Retinal pigment epithelial cell (primary cell): ENCODE data around the gene EEF1G.
"Not testable (repeated sequence)": the region's sequence is repeated elsewhere in the genome, so short reads cannot be mapped to it uniquely, and the experiment has no call there.

Experiments
- DNase-seq: peaks from one replicate; pipeline ENCODE4 v3.0.0-alpha.2; 2010; ENCODE audit warnings: low read depth
- H3K4me3 ChIP-seq: 2 replicates; pipeline ENCODE4 v1.5.1; 2011; ENCODE audit warnings: mild to moderate bottlenecking, low read length, control low read depth, moderate library complexity
- CTCF ChIP-seq: conservative IDR thresholded peaks from 2 replicates; pipeline ENCODE4 v1.5.1; 2011; ENCODE audit warnings: low read depth, low read length, control low read depth, inconsistent platforms

The EEF1G gene

GRCh38 chr11:62574363-62575071, 826 bp upstream of the EEF1G start:
- no peak for DNase-seq
- peak overlapping the region; percentile 74 for H3K4me3 ChIP-seq
- TF ChIP-seq CTCF = no peak

DNA sequence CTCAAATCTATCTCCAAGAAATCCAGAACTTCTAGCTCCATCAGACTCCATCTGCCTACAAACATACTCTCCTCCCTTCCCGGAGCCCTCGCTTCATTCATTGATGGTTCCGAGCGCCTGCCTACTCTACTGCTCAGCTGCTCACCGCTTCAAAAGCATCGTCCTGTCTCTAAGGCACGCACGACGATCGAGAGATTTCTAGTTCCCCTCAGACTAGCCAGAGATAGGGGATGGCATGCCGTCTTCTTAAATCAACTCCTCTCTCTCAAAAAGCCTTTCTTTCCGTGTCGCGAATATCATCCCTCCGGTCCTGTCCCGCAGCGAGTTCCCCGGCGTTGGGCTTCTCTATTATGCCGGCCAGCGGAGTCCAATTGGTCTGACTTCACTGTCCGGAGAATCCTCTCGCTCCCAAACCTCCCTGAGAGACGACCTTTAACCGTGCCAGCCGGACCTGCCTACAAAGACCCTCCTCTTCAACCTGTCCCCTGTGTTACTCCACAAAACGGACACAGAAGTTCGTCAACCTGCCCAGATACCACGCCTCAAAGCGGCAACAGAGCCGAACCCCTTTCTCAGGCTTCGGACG, 592 bp downstream of the EEF1G start:
- TF ChIP-seq CTCF = no peak
- DNase-seq = no peak
- peak overlapping the region; percentile 85 for H3K4me3 ChIP-seq

- peak overlapping the region; percentile 85 for H3K4me3 ChIP-seq
- DNase-seq = no peak
- no peak for TF ChIP-seq CTCF
These were observed 1.3 kb downstream of the EEF1G start for GRCh38 chr11:62572431-62572830.

- not testable (repeated sequence) for DNase-seq
- H3K4me3 ChIP-seq = peak overlapping the region; percentile 7
These were observed 2.2 kb downstream of the EEF1G start for GRCh38 chr11:62571493-62571892.

GRCh38 chr11:62570903-62571302, 2.8 kb downstream of the EEF1G start:
- H3K4me3 ChIP-seq, DNase-seq: not testable (repeated sequence)

DNA sequence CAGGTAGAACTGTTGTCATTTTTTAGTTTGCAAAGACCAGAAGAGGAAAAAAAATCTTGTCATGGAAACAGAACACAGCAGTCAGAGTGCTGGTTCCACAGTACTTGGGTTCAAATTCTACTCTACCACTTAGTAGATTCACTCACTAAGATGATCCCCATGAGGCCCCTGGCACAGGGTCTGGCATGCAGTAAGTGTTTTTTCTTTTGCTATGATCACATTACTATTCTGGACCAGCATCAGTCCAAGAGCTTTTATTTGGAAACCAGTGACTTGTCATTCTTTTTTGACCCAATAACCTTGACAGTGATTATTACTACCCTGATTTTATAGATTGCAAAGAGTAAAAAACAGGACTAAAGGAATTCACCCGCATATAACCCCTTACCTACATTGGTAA, 4.1 kb downstream of the EEF1G start:
- no peak overlapping the region for H3K4me3 ChIP-seq
- no peak for TF ChIP-seq CTCF
- DNase-seq = no peak

DNA sequence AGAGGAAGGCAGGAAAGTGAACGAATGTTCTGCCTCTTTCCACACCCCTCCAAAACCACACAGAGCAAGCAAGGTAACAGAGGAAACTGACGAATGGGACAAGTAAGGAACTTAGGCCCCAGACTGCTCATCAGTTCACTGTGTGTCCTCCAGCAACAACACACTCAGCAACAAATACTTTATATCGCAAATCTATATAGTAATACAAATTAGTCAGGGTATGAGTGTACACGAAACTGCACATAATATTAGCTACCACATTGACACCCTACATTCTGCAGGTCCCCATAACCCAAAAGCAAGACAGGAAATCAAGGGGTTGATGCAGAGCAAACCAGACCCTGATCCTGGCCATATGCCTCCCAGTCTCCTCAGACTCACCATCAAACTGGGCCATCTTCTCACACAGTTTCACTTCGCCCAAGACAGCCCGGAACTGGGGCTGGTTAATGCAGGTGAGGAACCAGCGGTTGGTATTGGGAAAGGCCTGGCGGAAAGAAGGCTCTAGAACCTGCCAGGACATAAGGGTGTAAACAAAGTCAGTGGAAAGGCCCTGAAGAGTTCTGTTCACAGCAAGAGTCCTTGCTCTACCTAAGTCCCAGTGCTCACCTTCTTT, 6.6 kb downstream of the EEF1G start:
- no peak overlapping the region for H3K4me3 ChIP-seq
- no peak for DNase-seq
- TF ChIP-seq CTCF = no peak

GRCh38 chr11:62566247-62566646, 7.4 kb downstream of the EEF1G start:
- no peak for TF ChIP-seq CTCF
- DNase-seq = no peak
- no peak overlapping the region for H3K4me3 ChIP-seq
